Prostate gland (tissue), 2 donors: ENCODE results near the gene JTB. TPM values are rescaled to one million over a fixed set of nuclear protein-coding genes. Genes with fewer than 3 reads are reported as not detected.
A peak's percentile ranks its signal among the peaks of the same experiment; 100 is the strongest.
"Not testable (repeated sequence)": the region's sequence is repeated elsewhere in the genome, so short reads cannot be mapped to it uniquely, and the experiment has no call there.

ENCODE experiments used
- DNase-seq: peaks from one replicate; pipeline ENCODE4 v3.0.0-alpha.2; 2019; ENCODE audit warnings: low spot score
- H3K27ac ChIP-seq, 2 donors: fragments of 200-600 bp; sonication (generic); 2 replicates each; pipeline ENCODE4 v1.5.1; 2017 to 2019
- H3K27me3 ChIP-seq: fragments of 200-600 bp; sonication (generic); replicated peaks from 2 replicates; pipeline ENCODE4 v1.5.1; 2019; ENCODE audit not compliant: insufficient read depth
- H3K36me3 ChIP-seq, 2 donors: fragments of 200-600 bp; sonication (generic); 1 replicate in 1 of 2; 2 replicates in 1 of 2; pipeline versions ENCODE4 v1.5.1 to v1.8.1; 2017 to 2019
- H3K4me1 ChIP-seq: fragments of 200-600 bp; sonication (generic); replicated peaks from 2 replicates; pipeline ENCODE4 v1.5.1; 2019
- H3K4me3 ChIP-seq, 2 donors: fragments of 200-600 bp; sonication (generic); 2 replicates each; pipeline ENCODE4 v1.5.1; 2017 to 2019
- H3K9me3 ChIP-seq: fragments of 200-600 bp; sonication (generic); 2 replicates; pipeline ENCODE4 v1.5.1; 2017
- CTCF ChIP-seq, 4 experiments: fragments of 200-600 bp in 2 of 4; fragments of 450-650 bp in 2 of 4; sonication (generic) in 2 of 4; IDR thresholded peaks; 1 replicate in 3 of 4; 2 replicates in 1 of 4; pipeline ENCODE4 v1.5.1; 2016 to 2019; ENCODE audit warnings: antibody characterized with exemption in 4 of 4, mild to moderate bottlenecking in 2 of 4, moderate library complexity in 2 of 4
- POLR2A ChIP-seq: fragments of 450-650 bp; IDR thresholded peaks from one replicate; pipeline ENCODE4 v1.6.1; 2016; ENCODE audit warnings: antibody characterized with exemption, mild to moderate bottlenecking
- POLR2AphosphoS5 ChIP-seq: sonication (generic); formaldehyde crosslinking; IDR thresholded peaks from one replicate; pipeline ENCODE4 v1.6.1; 2017; ENCODE audit warnings: antibody characterized with exemption
- WGBS: methylation state at CpG from one replicate; pipeline ENCODE4 v1.1.5; 2018; 5-methylcytosine and 5-hydroxymethylcytosine counted together
- intact Hi-C: fragments of 100-400 bp; cut with DNase I; formaldehyde crosslinking; loops from one replicate; pipeline ENCODE4 v1.14.2; 2022
- total RNA-seq, 2 donors: library from RNA; depleted of rRNA; stranded (reverse); fragments of >200 nt; gene quantifications; one replicate each; pipeline ENCODE4 v1.1.0, GENCODE V29; 2016

The JTB gene
- total RNA-seq, 2 donors from 2014 or later, result 234 to 404 TPM

- H3K27ac ChIP-seq, result no peak overlapping the region
- 94% methylated on average over 1 of the region's 1 CpG for WGBS
- no peak for TF ChIP-seq POLR2A
- H3K27me3 ChIP-seq, result no peaks in the 10 kb centered on the region
- no peaks in the 10 kb centered on the region for H3K9me3 ChIP-seq
- H3K4me1 ChIP-seq, result no peaks in the 10 kb centered on the region
- intact Hi-C loops, result no loop called here
- DNase-seq, result no peak
- no peak overlapping the region for H3K4me3 ChIP-seq
- no peaks in the 10 kb centered on the region for H3K36me3 ChIP-seq
These were observed 34.7 kb upstream of the JTB start for GRCh38 chr1:154012129-154012528.

- WGBS, result 89% methylated on average over 3 of the region's 3 CpGs
- Histone ChIP-seq H3K27ac (no peak overlapping the region), H3K4me3 (no peak overlapping the region), H3K4me1 (no peaks in the 10 kb centered on the region), H3K9me3 (no peaks in the 10 kb centered on the region), H3K27me3 (no peaks in the 10 kb centered on the region), H3K36me3 (no peaks in the 10 kb centered on the region)
- TF ChIP-seq POLR2AphosphoS5, result no peak
- no peak for DNase-seq
- intact Hi-C loops, result no loop called here
These were observed 28.7 kb upstream of the JTB start for GRCh38 chr1:154006136-154006535.

GRCh38 chr1:154000420-154000819 is 22.9 kb upstream of the JTB start:
- no peak overlapping the region for H3K4me3 ChIP-seq
- no peak overlapping the region for H3K27ac ChIP-seq
- no peak for DNase-seq
- intact Hi-C loops, result no loop called here
- no peaks in the 10 kb centered on the region for H3K4me1 ChIP-seq
- TF ChIP-seq POLR2AphosphoS5 (no peak), POLR2A (no peak), CTCF (IDR thresholded peaks at IDR 0.05) (no peak)
- H3K9me3 ChIP-seq, result no peaks in the 10 kb centered on the region
- no peaks in the 10 kb centered on the region for H3K36me3 ChIP-seq
- H3K27me3 ChIP-seq, result no peaks in the 10 kb centered on the region
- WGBS, result 76% methylated on average over 4 of the region's 4 CpGs

DNA sequence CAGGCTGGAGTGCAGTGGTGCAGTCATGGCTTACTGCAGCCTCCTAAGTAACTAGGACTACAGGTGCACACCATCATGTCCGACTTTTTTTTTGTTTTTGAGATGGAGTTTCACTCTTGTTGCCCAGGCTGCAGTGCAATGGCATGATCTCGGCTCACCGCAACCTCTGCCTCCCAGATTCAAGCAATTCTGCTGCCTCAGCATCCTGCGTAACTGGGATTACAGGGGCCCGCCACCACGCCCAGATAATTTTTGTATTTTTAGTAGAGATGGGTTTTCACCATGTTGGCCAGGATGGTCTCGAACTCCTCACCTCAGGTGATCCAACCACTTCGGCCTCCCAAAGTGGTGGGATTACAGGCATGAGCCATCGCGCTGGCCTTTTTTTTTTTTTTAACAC is 19.4 kb upstream of the JTB start:
- not testable (repeated sequence) for H3K36me3 ChIP-seq, H3K4me1 ChIP-seq, DNase-seq, H3K9me3 ChIP-seq, H3K27ac ChIP-seq, H3K27me3 ChIP-seq, H3K4me3 ChIP-seq
- 94% methylated on average over 10 of the region's 10 CpGs for WGBS
- intact Hi-C loops, result loop anchor here (10.0 kb wide), 1 partner anchor 188 kb away; no protein-coding TSS in a partner anchor

DNA sequence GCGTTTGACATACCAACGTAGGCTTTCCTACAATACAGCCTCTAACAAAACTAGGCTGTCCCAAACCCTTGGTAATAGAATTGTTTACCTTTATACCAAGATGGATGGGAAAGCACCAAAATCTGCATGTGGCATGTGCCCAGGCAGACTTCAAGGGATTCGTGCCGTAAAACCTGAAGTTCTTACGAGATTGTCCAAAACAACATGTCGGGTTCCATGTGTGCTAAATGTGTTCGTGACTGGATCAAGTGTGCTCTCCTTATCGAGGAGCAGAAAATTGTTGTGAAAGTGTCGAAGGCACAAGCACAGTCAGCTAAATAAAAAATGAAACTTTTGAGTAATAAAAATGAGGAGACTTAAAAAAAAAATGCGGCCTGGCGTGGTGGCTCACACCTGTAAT is 18.2 kb upstream of the JTB start:
- H3K36me3 ChIP-seq, result peaks cover 0 to 2% of the 10 kb centered on the region in 2 donors
- 94% methylated on average over 11 of the region's 11 CpGs for WGBS
- H3K9me3 ChIP-seq, result no peaks in the 10 kb centered on the region
- intact Hi-C loops, result loop anchor here (10.0 kb wide), 1 partner anchor 189 kb away; no protein-coding TSS in a partner anchor
- DNase-seq, result no peak
- no peak overlapping the region for H3K4me3 ChIP-seq
- TF ChIP-seq POLR2AphosphoS5, result no peak
- no peak for TF ChIP-seq CTCF (IDR thresholded peaks at IDR 0.05)
- TF ChIP-seq POLR2A, result no peak
- no peak overlapping the region for H3K27ac ChIP-seq
- H3K27me3 ChIP-seq, result no peaks in the 10 kb centered on the region
- peaks cover 3% of the 10 kb centered on the region for H3K4me1 ChIP-seq

DNA sequence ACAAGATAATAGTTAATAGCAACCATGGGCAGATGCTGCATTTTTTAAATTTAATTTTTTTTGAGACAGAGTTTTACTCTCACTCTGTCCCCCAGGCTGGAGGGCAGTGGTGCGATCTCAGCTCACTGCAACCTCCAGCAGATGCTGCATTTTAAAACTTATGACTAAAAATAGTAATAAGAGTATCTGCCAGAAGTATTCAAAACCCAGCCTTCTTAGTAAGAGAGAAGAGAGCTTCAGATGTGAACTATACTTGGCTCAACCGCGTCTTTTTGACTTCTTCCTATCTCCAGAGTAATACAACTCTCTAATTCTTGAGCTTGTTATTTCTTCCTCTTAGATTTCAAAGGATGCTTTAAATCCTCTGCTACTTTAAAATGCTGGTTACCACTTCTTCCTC is 17.7 kb upstream of the JTB start:
- intact Hi-C loops, result loop anchor here (10.0 kb wide), 1 partner anchor 190 kb away; no protein-coding TSS in a partner anchor
- no peaks in the 10 kb centered on the region for H3K9me3 ChIP-seq

GRCh38 chr1:153991806-153992205 is 14.3 kb upstream of the JTB start:
- peaks cover 3% of the 10 kb centered on the region for H3K4me1 ChIP-seq
- TF ChIP-seq CTCF (IDR thresholded peaks at IDR 0.05) (no peak), POLR2AphosphoS5 (no peak), POLR2A (no peak)
- no peaks in the 10 kb centered on the region for H3K27me3 ChIP-seq
- peak overlapping the region; percentile 72 to 77 for H3K4me3 ChIP-seq
- peak overlapping the region; percentile 88 to 93 for H3K27ac ChIP-seq
- H3K36me3 ChIP-seq, result peaks cover 0 to 2% of the 10 kb centered on the region in 2 donors
- H3K9me3 ChIP-seq, result no peaks in the 10 kb centered on the region
- 97% methylated on average over 2 of the region's 2 CpGs for WGBS
- intact Hi-C loops, result loop anchor here (10.0 kb wide), 1 partner anchor 193 kb away; no protein-coding TSS in a partner anchor
- no peak for DNase-seq

More for the DNA sequence above, 17.7 kb upstream of the JTB start:
- peaks cover 0 to 2% of the 10 kb centered on the region in 2 donors for H3K36me3 ChIP-seq
- WGBS, result 74% methylated on average over 3 of the region's 3 CpGs
- peaks cover 3% of the 10 kb centered on the region for H3K4me1 ChIP-seq
- no peak overlapping the region for H3K4me3 ChIP-seq
- no peak for TF ChIP-seq POLR2AphosphoS5
- H3K27me3 ChIP-seq, result no peaks in the 10 kb centered on the region
- no peak for DNase-seq
- no peak overlapping the region for H3K27ac ChIP-seq
